Right lobe of liver (tissue), 4 donors: Measurements from ENCODE around the gene LCN9.

Experiments used
- CTCF ChIP-seq, 4 donors: fragments of 200-600 bp in 3 of 4; fragments of 450-650 bp in 1 of 4; IDR thresholded peaks; one replicate each; pipeline versions ENCODE4 v1.5.1 to v1.8.0; 2016 to 2022; ENCODE audit warnings: antibody characterized with exemption in 4 of 4, mild to moderate bottlenecking in 2 of 4
- POLR2A ChIP-seq: fragments of 450-650 bp; IDR thresholded peaks from one replicate; pipeline ENCODE4 v1.6.1; 2017; ENCODE audit warnings: antibody characterized with exemption, mild to moderate bottlenecking
- donor health status: DM: no; HTN: no; CAD: no.
- donor health status: DM: no; HTN: no; CAD: no.
- donor health status: DM: no; HTN: yes; CAD: no.

GRCh38 chr9:135680056-135680455 lies 16.9 kb downstream of the LCN9 start:
- no peak for TF ChIP-seq CTCF (IDR thresholded peaks at IDR 0.05)
- TF ChIP-seq POLR2A: no peak
